ENCODE results near the gene PLXDC2. TPM values are rescaled to one million over a fixed set of nuclear protein-coding genes. Genes with fewer than 3 reads are reported as not detected.

The PLXDC2 gene
- total and polyA plus RNA-seq, 2 experiments from 2014 or later, result 13.5 to 19.4 TPM

DNA sequence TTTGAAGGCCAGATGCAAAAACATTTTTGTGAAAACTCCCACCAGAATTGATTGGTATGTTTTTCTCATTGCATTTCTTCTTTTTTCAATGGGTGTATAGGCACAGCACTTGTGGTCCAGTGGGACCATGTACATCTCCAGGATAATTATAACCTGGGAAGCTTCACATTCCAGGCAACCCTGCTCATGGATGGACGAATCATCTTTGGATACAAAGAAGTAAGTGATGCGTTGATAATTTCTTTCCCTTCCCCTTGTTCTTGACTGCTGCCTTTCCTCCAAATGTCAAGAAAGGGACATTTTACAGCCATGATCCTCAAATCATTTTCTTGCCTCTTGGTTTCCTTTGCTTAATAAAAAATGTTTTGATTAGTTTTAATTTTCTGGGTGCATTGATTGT lies 331.5 kb downstream of the PLXDC2 start (continued):
- TF ChIP-seq STAT1 (IDR thresholded peaks at IDR 0.05; ENCODE audit: unreplicated experiment) (no peak), EZH2 (IDR thresholded peaks at IDR 0.05; ENCODE audit: low read depth, unreplicated experiment) (no peak), ZNF331 (CRISPR knock-in tag; IDR thresholded peaks at IDR 0.05; ENCODE audit: low read depth) (no peak), NANOG (IDR thresholded peaks at IDR 0.05; ENCODE audit: borderline replicate concordance) (no peak)
- TF ChIP-seq, protein P1, sequence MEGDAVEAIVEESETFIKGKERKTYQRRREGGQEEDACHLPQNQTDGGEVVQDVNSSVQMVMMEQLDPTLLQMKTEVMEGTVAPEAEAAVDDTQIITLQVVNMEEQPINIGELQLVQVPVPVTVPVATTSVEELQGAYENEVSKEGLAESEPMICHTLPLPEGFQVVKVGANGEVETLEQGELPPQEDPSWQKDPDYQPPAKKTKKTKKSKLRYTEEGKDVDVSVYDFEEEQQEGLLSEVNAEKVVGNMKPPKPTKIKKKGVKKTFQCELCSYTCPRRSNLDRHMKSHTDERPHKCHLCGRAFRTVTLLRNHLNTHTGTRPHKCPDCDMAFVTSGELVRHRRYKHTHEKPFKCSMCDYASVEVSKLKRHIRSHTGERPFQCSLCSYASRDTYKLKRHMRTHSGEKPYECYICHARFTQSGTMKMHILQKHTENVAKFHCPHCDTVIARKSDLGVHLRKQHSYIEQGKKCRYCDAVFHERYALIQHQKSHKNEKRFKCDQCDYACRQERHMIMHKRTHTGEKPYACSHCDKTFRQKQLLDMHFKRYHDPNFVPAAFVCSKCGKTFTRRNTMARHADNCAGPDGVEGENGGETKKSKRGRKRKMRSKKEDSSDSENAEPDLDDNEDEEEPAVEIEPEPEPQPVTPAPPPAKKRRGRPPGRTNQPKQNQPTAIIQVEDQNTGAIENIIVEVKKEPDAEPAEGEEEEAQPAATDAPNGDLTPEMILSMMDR (conservative IDR thresholded peaks at IDR 0.05; ENCODE audit: low read depth in 2 of 2), result no peak
- TF ChIP-seq, protein P2, sequence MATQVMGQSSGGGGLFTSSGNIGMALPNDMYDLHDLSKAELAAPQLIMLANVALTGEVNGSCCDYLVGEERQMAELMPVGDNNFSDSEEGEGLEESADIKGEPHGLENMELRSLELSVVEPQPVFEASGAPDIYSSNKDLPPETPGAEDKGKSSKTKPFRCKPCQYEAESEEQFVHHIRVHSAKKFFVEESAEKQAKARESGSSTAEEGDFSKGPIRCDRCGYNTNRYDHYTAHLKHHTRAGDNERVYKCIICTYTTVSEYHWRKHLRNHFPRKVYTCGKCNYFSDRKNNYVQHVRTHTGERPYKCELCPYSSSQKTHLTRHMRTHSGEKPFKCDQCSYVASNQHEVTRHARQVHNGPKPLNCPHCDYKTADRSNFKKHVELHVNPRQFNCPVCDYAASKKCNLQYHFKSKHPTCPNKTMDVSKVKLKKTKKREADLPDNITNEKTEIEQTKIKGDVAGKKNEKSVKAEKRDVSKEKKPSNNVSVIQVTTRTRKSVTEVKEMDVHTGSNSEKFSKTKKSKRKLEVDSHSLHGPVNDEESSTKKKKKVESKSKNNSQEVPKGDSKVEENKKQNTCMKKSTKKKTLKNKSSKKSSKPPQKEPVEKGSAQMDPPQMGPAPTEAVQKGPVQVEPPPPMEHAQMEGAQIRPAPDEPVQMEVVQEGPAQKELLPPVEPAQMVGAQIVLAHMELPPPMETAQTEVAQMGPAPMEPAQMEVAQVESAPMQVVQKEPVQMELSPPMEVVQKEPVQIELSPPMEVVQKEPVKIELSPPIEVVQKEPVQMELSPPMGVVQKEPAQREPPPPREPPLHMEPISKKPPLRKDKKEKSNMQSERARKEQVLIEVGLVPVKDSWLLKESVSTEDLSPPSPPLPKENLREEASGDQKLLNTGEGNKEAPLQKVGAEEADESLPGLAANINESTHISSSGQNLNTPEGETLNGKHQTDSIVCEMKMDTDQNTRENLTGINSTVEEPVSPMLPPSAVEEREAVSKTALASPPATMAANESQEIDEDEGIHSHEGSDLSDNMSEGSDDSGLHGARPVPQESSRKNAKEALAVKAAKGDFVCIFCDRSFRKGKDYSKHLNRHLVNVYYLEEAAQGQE (IDR thresholded peaks at IDR 0.05; ENCODE audit: unreplicated experiment), result no peak
- TF ChIP-seq, protein P3, sequence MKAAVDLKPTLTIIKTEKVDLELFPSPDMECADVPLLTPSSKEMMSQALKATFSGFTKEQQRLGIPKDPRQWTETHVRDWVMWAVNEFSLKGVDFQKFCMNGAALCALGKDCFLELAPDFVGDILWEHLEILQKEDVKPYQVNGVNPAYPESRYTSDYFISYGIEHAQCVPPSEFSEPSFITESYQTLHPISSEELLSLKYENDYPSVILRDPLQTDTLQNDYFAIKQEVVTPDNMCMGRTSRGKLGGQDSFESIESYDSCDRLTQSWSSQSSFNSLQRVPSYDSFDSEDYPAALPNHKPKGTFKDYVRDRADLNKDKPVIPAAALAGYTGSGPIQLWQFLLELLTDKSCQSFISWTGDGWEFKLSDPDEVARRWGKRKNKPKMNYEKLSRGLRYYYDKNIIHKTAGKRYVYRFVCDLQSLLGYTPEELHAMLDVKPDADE (IDR thresholded peaks at IDR 0.05), result no peak

DNA sequence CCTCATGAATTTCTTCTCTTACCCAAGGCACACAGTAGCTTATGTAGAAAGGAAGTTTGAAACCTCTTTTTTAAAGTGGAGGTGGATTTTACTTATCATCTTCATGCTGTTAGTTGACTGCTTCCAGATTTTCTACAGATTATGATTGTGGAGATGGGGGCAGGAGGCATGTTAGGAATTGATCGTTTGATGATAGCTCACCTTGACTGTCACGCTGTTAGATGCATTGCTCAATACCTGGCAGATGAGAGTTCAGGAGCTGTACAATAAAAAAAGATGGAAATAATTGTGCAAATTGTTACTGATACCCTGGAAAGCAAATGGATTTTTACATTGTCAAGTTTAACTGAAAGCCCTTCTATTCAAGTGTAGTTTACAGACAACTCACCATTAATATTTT lies 340.3 kb downstream of the PLXDC2 start:
- Mint-ChIP-seq H3K4me3 (no peak overlapping the region), H3K4me1 (peaks cover 25% of the 10 kb centered on the region), H3K36me3 (ENCODE audit: low read depth) (peaks cover 6% of the 10 kb centered on the region; the same call in 1 of the 3 replicates), H3K9me3 (no peaks in the 10 kb centered on the region), H3K27me3 (ENCODE audit: insufficient read depth, low read depth, poor library complexity) (peaks cover 2% of the 10 kb centered on the region), H3K27ac (0 out of 2 replicates have a peak overlapping the region, but pooled peaks have one; percentile 29)
- DNase-seq (ENCODE audit: low spot score) (no peak), ATAC-seq (no peak)
- no peaks in the 10 kb centered on the region for H3F3A ChIP-seq (replicated peaks; ENCODE audit: low read depth)
- H3K36me3 ChIP-seq (ENCODE audit: insufficient read depth), result no peaks in the 10 kb centered on the region; the same call in 1 of the 2 replicates
- H3K79me2 ChIP-seq (replicated peaks; ENCODE audit: insufficient read depth), result no peaks in the 10 kb centered on the region
- H3K4me3 ChIP-seq, result no peak overlapping the region
- no peaks in the 10 kb centered on the region for H3K9me2 ChIP-seq (ENCODE audit: insufficient read depth)
- no peaks in the 10 kb centered on the region for H3K27me3 ChIP-seq (ENCODE audit: insufficient read depth)
- H3K4me2 ChIP-seq, result no peak overlapping the region
- TF ChIP-seq NANOG (IDR thresholded peaks at IDR 0.05; ENCODE audit: borderline replicate concordance), result no peak
- no peak for TF ChIP-seq EZH2 (IDR thresholded peaks at IDR 0.05; ENCODE audit: low read depth, unreplicated experiment)
- TF ChIP-seq, protein P3 (IDR thresholded peaks at IDR 0.05), result no peak
- TF ChIP-seq ZNF114 (CRISPR knock-in tag; IDR thresholded peaks at IDR 0.05), result no peak
- TF ChIP-seq CREB1 (CRISPR knock-in tag; IDR thresholded peaks at IDR 0.05; ENCODE audit: low read depth), result no peak
- TF ChIP-seq, protein P4, sequence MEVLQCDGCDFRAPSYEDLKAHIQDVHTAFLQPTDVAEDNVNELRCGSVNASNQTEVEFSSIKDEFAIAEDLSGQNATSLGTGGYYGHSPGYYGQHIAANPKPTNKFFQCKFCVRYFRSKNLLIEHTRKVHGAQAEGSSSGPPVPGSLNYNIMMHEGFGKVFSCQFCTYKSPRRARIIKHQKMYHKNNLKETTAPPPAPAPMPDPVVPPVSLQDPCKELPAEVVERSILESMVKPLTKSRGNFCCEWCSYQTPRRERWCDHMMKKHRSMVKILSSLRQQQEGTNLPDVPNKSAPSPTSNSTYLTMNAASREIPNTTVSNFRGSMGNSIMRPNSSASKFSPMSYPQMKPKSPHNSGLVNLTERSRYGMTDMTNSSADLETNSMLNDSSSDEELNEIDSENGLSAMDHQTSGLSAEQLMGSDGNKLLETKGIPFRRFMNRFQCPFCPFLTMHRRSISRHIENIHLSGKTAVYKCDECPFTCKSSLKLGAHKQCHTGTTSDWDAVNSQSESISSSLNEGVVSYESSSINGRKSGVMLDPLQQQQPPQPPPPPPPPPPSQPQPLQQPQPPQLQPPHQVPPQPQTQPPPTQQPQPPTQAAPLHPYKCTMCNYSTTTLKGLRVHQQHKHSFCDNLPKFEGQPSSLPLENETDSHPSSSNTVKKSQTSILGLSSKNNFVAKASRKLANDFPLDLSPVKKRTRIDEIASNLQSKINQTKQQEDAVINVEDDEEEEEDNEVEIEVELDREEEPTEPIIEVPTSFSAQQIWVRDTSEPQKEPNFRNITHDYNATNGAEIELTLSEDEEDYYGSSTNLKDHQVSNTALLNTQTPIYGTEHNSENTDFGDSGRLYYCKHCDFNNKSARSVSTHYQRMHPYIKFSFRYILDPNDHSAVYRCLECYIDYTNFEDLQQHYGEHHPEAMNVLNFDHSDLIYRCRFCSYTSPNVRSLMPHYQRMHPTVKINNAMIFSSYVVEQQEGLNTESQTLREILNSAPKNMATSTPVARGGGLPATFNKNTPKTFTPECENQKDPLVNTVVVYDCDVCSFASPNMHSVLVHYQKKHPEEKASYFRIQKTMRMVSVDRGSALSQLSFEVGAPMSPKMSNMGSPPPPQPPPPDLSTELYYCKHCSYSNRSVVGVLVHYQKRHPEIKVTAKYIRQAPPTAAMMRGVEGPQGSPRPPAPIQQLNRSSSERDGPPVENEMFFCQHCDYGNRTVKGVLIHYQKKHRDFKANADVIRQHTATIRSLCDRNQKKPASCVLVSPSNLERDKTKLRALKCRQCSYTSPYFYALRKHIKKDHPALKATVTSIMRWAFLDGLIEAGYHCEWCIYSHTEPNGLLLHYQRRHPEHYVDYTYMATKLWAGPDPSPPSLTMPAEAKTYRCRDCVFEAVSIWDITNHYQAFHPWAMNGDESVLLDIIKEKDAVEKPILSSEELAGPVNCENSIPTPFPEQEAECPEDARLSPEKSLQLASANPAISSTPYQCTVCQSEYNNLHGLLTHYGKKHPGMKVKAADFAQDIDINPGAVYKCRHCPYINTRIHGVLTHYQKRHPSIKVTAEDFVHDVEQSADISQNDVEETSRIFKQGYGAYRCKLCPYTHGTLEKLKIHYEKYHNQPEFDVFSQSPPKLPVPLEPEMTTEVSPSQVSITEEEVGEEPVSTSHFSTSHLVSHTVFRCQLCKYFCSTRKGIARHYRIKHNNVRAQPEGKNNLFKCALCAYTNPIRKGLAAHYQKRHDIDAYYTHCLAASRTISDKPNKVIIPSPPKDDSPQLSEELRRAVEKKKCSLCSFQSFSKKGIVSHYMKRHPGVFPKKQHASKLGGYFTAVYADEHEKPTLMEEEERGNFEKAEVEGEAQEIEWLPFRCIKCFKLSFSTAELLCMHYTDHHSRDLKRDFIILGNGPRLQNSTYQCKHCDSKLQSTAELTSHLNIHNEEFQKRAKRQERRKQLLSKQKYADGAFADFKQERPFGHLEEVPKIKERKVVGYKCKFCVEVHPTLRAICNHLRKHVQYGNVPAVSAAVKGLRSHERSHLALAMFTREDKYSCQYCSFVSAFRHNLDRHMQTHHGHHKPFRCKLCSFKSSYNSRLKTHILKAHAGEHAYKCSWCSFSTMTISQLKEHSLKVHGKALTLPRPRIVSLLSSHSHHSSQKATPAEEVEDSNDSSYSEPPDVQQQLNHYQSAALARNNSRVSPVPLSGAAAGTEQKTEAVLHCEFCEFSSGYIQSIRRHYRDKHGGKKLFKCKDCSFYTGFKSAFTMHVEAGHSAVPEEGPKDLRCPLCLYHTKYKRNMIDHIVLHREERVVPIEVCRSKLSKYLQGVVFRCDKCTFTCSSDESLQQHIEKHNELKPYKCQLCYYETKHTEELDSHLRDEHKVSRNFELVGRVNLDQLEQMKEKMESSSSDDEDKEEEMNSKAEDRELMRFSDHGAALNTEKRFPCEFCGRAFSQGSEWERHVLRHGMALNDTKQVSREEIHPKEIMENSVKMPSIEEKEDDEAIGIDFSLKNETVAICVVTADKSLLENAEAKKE (CRISPR knock-in tag; IDR thresholded peaks at IDR 0.05), result no peak
- TF ChIP-seq ZNF331 (CRISPR knock-in tag; IDR thresholded peaks at IDR 0.05; ENCODE audit: low read depth), result no peak
- H2AFZ ChIP-seq, result no peak overlapping the region
- peaks cover 6% of the 10 kb centered on the region; the same call in 1 of the 2 replicates for H3K4me1 ChIP-seq (ENCODE audit: insufficient read depth)
- no peak overlapping the region for H3K27ac ChIP-seq (ENCODE audit: low read depth)
- no peaks in the 10 kb centered on the region for H4K20me1 ChIP-seq (replicated peaks; ENCODE audit: insufficient read depth)
